ENCODE data around the gene IGF1R. TPM values are rescaled to one million over a fixed set of nuclear protein-coding genes. Genes with fewer than 3 reads are reported as not detected.

The IGF1R gene
- total and polyA plus RNA-seq, 2 of the 8 experiments (the other 6 are each of a cell fraction or from before 2014, with no cell fraction given) = 32.9 to 109 TPM

- TF ChIP-seq POLR2AphosphoS5 (IDR thresholded peaks at IDR 0.05; ENCODE audit: low read depth, low read length) = no peak
- TF ChIP-seq TCF12 (IDR thresholded peaks at IDR 0.05; ENCODE audit: low read depth, low read length) = no peak
- TF ChIP-seq JUN (IDR thresholded peaks at IDR 0.05; ENCODE audit: low read depth, low read length) = no peak
- no peak for TF ChIP-seq KDM5A (IDR thresholded peaks at IDR 0.05; ENCODE audit: low read length)
- no peak for TF ChIP-seq POLR2A (IDR thresholded peaks at IDR 0.05; ENCODE audit: control extremely low read depth in 1 of 2, low read depth in 2 of 2, low read length in 2 of 2)
- TF ChIP-seq PHF8 (conservative IDR thresholded peaks at IDR 0.05; ENCODE audit: low read depth, low read length) = no peak
- no peak for TF ChIP-seq RNF2 (IDR thresholded peaks at IDR 0.05; ENCODE audit: borderline replicate concordance, low read depth, low read length, missing control alignments, poor library complexity, severe bottlenecking)
Observed at GRCh38 chr15:98745650-98746374, 97.5 kb downstream of the IGF1R start (continued).
